ENCODE measurements around the gene NRG4.
A peak's percentile ranks its signal among the peaks of the same experiment; 100 is the strongest.
"Not testable (repeated sequence)": the region's sequence is repeated elsewhere in the genome, so short reads cannot be mapped to it uniquely, and the experiment has no call there.

The NRG4 gene, protein sequence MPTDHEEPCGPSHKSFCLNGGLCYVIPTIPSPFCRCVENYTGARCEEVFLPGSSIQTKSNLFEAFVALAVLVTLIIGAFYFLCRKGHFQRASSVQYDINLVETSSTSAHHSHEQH

DNA sequence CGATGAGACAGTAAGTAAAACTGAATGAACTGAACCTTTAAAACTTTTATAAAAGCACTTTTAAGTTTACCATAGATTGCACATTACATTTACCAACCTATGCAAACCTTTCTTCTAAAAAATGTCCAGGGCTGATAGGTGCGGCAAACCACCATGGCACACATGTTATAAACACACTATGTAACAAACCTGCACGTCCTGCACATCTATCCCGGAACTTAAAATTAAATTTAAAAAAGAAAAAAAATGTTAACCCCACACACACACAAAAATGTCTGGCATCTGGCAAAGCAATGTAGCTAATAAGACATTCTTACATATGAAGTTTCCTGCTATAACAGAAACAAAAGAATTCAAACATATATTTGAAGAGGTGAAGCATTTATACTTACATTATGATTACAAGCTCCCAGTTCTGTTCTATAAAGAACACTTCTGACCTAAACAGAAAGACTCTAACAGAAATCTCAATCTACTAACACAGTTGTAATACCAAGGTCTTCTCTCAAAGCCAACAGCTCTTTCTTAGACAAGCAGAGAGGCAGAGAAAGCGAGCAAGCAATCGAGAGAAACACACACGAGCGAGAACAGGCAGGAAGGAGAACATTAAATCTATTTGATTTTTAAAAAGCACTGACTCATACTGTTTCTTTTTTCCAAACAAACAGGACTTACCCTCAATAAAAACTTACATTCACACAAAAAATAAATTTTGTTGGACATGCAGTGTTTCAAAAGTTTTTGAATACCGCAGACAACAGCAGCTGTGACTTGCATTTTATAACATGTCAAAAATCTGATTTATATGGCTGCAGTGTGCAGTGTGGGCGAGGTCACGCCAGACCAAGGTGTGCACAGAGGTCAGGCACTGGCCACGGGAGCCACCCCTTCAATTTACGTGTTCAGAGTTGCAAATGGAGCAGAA lies at the start of gene NRG4:
TSS of gene NRG4 (minus strand) at position 798 of the 925 bp plus-strand sequence. CDS start 1,194 bp downstream, outside the sequence.
- no peak for DNase-seq

DNA sequence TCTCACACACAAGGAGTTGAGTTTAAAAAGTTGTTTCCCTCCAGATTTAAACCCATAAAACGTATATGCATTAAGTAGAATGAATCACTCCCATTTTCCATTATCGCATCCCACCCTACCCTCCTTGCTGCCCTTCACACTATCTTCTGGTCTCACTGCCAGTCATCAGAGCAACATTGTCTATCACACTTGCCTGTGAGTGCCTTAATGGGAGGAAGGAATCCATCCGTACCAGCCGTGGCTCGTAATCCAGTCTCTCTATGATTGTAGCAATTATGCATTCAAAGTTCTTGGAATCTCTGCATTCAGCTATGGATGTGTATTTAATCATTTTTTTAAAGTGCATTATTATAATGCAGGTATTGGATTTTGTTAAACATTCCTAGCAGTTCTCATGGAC lies 49.5 kb upstream of the NRG4 start:
- no peak for DNase-seq

DNA sequence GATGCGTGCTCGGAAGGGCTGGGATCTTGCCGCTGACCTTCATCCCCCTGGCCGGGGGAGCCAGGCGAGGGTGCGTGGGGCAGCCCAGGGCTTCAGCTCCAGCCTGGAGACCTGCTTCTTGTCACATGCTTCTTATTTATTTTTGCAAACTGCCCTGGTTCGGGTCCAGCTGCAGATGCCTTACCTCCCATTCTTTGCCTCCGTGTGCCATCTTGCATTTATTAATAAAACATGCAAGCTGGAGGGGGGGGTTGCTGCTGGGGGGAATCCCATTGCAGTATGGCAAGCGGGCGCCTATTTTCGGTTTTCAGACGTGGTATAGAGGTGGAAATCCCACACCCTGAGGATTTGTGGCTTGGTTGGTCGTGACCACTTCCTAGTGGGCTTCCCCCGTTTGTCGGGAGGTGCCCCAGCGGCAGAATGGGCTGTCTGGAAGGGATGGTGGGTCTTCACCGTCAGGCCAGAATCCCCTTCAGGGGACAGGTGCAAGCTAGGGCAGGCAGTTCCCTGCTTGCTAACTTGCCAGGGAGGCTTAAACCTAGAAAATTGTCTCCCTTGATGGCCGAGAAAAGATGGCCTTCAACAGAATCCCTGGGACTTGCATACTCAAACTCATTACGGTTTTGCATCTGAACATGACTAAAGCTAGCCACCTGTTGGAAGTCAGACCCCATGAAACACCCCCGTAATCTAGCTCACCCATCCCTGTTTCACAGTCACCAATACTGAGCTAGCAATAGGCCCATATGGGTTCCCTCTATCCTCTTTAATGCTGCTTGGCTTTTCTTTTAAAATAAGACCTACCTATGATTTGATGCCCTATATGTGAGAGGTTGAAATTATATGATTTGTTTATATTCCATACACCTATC lies 48.1 kb upstream of the NRG4 start:
- no peak for DNase-seq

DNA sequence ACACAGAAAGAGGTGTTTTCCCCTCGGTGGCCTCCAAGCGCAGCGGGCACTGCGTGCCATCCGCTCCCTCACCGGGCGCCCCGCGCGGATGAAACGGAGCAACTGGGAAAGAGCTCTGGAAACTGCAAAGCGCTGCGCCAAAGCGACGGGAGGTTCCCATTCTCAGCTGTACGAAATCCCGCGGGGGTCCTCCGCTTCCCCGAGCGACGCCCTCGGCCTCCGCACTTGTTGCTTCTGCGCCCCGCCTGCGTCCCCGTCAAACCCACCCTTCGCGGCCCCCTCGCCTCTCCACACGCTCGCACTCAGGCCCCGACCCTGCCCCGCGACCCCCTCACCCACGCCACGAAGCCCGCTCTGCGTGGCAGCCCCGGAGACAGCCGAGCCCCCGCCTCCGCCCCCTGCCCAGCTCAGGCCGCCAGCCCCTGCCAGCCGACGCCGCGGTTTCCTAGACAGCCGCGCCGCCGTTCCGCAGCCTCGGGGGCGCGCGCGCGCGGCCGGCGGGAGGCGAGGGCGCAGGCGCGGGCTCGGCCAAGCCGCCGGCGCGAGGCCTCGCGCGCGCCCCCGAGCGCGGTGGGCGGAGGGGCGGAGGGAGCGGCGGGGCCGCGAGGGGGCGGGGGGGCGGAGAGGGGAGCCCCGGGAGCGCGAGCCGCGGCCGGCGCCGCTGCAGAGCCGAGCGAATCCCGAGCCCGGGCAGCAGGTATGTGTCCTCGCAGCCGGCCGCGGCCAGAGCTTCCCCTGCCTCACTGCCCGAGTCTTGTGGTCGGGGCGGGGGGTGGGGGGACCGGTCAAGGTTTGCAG lies 47.3 kb upstream of the NRG4 start, which contains the start of gene TMEM266:
TSS of gene TMEM266 (plus strand) at position 666 of the 798 bp plus-strand sequence. CDS start 74,279 bp downstream, outside the sequence.
- DNase-seq, result peak; percentile 25

DNA sequence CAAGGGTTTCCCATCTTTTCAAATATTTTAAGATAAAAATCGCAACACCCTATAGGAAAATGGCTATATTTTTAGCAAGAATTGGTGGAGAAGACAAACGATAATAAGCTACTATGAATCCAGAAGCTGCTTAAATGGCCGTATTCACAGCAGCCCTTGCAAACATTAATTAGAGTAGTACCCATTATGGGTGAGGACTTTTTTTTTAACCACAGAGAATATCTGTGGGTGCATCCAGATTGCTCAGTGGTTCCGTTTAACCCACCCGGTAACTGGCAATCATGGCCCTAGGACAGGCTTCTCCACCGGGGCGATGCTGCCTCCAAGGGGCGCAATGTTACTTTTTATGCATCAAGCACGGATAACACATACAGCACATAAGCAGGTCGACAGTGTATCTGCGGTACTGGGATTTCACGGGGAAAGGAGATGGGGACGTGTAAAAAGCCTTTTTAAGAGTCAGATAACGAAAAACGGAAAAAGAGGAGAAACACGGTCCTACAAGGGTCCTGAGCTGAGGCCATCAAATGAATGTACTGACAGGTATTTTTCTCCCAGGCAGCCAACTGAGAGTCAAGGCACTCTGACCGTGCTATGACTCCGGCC lies 46.6 kb upstream of the NRG4 start:
- no peak for DNase-seq

DNA sequence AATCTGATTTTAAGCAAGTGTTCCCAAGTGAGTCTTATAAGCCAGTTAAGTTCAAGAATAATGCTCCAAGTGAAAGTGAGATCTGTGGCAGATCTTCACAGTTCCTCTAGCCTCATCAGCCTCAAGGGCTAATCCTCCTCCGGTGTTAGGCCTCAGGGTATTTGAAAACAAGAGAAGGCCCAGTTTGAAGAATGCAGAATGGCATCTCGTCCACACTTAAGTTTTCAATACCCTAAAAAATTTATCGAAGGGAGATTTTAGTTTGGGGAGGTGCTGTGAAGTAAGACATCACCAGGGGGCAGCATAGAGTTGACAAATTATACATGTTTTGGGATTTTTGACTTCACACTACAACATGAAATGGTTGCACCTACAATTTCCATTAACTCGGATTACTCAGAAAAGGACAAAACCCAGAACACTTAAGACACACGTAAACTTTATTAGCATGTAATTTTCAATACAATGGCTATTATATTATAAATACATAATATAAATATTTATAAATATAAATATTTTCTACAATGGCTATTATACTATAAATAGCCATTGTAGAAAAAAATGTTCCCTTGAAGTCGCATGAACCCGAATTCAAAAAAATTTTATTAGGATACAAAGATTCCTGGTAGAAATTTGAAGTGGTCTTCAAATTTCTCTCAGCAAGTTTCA lies 45.2 kb upstream of the NRG4 start:
- peak; percentile 3 for DNase-seq

DNA sequence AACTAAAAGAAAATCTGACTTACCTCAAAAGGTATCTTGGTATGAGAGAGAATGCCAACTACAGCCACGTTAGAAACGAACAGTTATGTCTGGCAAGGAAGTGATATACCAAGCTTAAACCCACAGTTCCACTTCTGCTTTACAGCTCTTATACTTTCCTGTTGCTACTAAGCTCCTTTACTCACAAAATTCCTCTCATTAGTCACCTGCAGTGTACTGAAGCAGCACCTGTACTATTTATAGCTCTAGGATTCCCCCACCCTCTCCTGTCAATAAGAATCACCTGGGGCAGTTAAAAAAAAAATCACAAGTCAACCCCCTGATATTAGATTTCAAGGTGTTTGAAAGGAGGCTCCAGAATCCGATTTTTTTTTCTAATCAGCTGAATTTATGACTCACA lies 44.7 kb upstream of the NRG4 start:
- DNase-seq, result no peak

DNA sequence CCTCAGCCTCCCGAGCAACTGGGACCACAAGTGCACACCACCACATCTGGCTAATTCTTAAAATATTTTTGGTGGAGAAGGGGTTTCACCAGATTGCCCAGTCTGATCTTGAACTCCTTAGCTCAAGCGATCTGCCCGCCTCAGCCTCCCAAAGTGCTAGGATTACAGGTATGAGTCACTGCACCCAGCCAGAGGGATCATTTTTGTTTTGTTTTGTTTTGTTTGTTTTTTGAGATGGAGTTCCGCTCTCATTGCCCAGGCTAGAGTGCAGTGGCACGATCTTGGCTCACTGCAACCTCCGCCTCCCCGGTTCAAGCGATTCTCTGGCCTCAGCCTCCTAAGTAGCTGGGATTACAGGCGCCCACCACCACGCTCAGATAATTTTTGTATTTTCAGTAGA lies 42.0 kb upstream of the NRG4 start:
- DNase-seq, result not testable (repeated sequence)

DNA sequence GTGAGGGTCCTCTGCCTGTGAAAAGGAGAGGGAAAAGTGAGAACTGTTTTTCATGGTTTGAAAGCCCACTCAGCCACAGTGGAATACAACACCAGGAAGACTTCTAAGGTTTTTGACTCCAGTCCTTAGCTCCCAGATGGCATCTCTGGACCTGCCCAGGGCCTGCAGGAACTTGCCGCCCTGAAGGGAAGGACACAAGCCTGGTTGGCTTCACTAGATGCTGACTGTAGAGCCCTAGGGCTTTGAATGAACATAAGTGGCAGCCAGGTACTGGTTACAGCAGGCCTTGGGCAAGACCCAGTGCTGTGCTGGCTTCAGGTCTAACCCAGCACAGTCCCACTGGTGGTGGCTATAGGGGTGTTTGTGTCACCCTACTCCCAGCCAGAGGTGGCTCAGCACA lies 26.3 kb upstream of the NRG4 start:
- no peak for DNase-seq

DNA sequence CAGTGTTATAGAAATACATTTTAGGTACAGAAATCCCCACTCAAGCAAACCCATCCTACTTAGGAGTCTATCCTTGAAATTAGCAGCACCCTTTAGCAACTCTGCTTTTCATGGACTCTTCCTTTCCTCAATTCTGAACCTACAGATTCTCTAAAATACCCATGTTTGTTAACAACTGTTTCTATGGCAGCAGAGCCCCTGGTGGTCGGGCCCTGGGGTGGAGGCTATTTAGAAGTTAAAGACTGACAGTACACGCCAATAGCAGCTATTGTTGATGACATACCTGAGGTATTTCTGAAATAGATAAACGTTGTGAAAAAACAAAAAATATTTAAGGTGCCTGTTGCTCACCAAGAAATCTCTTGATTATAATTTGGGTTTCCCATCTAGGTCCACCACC lies 23.4 kb upstream of the NRG4 start:
- DNase-seq, result no peak

DNA sequence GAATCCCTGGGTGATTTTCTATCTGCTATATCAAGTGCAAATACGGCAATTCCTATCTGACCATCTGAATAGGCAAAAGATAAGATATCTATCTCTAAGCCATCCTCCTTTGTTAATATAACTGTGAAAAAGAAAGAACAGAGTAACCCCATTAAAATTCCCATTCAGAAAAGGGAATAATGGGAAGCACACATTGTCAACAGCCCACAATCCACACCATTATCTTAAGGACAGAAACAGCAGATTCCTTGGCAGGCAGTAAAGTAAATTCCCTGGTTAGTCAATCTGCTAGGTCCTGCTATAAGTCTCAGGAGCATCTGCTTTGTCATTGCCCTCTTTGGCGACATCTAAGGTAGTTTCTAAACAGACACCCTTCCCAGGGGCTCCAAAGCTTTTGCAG lies 21.9 kb upstream of the NRG4 start:
- DNase-seq, result no peak

DNA sequence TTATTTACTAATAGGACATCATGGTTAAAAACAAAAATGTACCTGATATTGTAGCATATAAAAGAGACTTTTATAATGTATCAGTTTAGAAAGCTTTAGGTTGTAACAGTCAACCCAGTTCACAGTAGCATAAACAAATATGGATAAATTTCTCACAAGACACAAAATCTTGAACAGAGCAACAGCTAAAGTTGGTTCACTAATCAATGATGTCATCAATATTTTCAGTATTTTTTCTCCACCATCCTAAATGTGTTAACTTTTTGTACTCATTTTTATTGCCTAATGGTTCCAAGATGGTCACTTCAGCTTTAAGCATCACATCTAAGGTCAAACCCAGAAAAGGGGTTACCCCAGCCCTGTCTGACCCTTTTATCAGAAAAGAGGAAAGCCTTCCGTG lies 21.2 kb upstream of the NRG4 start:
- no peak for DNase-seq

DNA sequence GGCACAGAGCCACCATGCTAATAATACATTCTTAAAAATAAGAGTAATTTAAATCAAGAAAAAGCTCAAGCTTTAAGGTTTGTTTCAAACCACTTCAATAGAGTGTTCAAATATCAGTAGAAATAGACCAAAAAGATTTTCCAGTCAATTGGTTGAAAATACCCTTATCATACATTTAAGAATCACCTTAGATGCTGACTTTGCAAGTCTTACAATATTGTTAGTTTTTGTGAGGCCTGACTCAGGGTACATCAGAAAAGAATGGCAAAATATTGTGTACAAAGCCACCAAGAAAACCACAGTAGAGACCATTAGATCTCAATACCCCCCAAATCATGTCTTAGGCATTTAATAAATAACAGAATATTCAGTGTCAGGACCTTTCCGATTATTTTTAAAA lies 19.8 kb upstream of the NRG4 start:
- no peak for DNase-seq

DNA sequence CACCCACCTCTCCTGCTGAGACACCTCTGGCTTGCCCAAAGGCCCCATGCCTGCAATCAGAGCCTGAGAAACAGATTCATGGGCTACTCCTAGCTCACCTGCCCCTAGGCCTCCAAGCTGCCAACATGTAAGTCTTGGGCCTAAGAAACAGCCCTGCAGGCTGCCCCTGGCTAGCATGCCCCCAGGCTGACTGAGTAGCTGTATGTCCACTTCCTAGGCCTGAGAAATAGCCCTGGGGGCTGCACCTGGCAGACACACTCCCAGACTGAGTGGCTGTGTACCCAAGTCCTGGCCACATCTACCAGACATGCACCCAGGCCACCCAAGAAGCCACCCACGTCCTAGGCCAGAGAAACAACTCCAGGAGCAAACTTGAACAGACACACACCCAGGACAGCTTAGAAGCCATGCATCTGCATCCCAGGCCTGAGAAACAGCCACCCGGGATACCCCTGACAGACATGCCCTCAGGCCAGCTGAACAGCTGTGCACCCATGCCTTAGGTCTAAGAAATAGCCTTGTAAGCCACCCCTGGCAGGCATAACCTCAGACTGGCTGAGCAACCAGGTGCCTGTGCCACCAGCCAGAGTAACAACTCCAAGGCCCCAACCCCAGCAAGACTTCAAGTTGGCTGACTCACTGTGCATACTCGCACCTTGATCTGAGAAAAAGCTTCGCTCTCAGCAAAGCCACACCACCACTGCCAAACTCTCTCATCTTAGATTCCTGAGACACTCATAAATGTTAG lies 12.0 kb upstream of the NRG4 start:
- no peak for DNase-seq

DNA sequence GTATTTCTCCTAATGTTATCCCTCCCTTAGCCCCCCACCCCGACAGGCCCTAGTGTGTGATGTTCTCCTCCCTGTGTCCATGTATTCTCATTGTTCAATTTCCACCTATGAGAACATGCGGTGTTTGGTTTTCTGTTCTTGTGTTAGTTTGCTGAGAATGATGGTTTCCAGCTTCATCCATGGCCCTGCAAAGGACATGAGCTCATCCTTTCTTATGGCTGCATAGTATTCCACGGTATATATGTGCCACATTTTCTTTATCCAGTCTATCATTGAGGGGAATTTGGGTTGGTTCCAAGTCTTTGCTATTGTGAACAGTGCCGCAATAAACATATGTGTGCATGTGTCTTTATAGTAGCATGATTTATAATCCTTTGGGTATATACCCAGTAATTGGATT lies 1.2 kb upstream of the NRG4 start:
- DNase-seq, result not testable (repeated sequence)

DNA sequence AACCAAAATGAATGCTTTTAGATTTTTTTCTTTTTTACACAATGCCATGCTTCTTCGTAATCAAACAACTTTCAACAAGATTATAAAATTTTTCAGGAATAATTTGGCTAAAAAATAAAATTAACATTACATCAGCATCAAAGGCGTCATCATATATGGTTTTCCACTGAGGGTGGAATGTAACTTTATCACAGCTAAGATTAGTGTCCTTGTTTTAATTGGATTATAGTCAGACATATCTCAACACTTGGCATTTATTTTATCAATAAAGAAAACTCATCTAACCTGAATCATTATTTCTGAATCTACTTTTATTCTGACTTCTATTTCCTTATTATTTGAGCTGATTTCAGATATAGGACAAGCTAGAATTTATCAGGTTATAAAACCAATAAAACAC lies 1.6 kb downstream of the NRG4 start:
- DNase-seq, result no peak

DNA sequence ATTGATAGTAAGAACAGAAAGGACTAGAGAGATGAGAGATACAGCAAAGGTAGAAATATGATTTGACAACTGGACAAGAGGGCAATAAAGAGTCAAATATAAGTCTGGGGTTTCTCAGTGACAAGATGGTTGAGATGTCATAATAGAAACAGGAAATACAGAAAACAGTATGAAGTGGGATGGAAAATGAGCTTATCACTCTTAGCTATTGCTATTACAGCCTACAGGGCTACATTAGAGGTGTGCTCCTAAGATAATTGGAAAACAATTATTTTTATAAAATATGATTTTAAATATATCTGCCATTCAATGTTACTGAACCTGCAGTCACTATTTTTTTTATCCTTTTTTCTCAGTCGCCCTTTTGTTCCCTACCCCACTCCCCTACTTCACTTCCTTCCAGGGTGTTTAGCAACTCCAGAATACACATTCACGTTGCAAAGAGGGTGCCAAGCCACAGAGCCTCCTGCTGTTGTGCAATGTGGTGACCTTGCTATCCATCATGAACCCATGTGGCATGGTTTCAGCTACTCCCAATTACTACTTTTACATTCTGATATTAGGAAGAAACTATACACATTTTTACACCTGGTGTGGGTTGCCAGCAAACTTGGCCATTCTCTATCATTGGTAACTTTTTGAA lies 6.0 kb downstream of the NRG4 start:
- no peak for DNase-seq

DNA sequence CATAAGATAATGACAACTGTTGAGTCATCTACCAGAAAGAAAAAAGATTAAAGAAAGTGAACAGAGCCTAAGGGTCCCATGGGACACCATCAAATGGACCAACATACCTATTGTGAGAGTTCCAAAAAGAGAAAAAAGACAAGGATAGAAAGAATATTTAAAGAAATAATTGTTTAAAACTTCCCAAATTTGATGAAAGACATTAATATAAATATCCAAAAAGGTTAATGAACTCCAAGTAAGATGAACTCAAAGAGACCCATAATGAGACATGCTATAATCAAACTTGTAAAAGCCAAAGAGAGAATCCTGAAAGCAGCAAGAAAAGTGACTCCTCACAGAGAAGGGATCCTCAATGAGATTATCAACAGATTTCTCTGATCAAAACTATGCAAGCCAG lies 8.9 kb downstream of the NRG4 start:
- DNase-seq, result no peak

DNA sequence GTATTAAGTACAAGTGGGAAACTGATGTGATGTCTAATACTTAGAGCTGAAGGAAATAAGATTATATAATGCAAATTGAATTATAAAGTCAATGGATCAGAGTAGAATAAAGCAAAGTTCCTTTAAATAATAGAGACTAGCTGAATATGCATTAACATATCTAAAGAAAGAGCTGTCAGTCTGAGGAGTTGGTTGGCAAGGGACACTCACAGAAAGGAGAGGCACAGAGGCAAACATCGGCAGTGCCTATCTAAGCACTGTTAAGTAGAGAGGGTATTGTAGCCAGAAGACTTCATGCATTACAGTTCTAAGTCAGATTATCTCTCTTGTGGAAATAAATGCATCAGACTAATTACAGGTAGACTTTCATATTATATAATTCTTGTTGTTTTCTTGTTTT lies 16.6 kb downstream of the NRG4 start:
- no peak for DNase-seq

DNA sequence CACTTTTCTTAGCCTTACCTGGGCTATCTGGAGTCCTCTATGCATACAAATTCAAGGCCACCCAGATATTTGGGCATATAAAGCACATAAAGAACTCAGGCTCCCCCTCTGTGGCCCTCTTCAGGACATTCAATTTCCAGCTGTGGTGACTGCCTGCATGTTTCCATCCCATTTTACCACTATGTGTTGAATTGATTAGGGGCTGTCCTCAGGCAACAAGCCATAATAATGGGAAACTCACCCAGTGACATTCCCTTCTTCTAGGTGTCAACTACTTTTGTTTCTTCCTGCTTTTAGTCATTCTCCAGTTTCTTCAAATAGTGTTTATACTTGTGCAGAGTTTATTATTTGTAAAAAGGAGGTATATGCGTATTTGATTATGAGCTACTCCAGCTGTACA lies 18.0 kb downstream of the NRG4 start:
- DNase-seq, result no peak

All from NCI-H2227 treated with DMSO at 0.1 percent for 48 hours (cell line).